GM12872 (cell line): ENCODE results near the gene EMSY.

Source experiments
- CTCF ChIP-seq: IDR thresholded peaks from 3 replicates; pipeline ENCODE4 v1.5.1; 2011; ENCODE audit warnings: low read depth, mild to moderate bottlenecking, low read length, moderate library complexity; ENCODE audit not compliant: insufficient read depth

EMSY gene

GRCh38 chr11:76577226-76577920 is 132.6 kb downstream of the EMSY start:
- no peak for TF ChIP-seq CTCF

GRCh38 chr11:76577921-76578653 is 133.3 kb downstream of the EMSY start:
- no peak for TF ChIP-seq CTCF

- no peak for TF ChIP-seq CTCF
Measured at GRCh38 chr11:76578654-76579055, 133.8 kb downstream of the EMSY start.

GRCh38 chr11:76579056-76579751 is 134.4 kb downstream of the EMSY start:
- TF ChIP-seq CTCF, result no peak

- no peak for TF ChIP-seq CTCF
Measured at GRCh38 chr11:76579752-76580151, 134.9 kb downstream of the EMSY start.

GRCh38 chr11:76587820-76588454 is 143.1 kb downstream of the EMSY start:
- TF ChIP-seq CTCF, result no peak
